GM19463 (cell line): ENCODE data around the gene ISYNA1.

ENCODE experiments used
- ATAC-seq: cut with Tn5 transposase; IDR thresholded peaks from one replicate; pipeline ENCODE4 v1.9.1; 2021; ENCODE audit warnings: mild to moderate bottlenecking, moderate library complexity; ENCODE audit not compliant: unreplicated experiment

The ISYNA1 gene

DNA sequence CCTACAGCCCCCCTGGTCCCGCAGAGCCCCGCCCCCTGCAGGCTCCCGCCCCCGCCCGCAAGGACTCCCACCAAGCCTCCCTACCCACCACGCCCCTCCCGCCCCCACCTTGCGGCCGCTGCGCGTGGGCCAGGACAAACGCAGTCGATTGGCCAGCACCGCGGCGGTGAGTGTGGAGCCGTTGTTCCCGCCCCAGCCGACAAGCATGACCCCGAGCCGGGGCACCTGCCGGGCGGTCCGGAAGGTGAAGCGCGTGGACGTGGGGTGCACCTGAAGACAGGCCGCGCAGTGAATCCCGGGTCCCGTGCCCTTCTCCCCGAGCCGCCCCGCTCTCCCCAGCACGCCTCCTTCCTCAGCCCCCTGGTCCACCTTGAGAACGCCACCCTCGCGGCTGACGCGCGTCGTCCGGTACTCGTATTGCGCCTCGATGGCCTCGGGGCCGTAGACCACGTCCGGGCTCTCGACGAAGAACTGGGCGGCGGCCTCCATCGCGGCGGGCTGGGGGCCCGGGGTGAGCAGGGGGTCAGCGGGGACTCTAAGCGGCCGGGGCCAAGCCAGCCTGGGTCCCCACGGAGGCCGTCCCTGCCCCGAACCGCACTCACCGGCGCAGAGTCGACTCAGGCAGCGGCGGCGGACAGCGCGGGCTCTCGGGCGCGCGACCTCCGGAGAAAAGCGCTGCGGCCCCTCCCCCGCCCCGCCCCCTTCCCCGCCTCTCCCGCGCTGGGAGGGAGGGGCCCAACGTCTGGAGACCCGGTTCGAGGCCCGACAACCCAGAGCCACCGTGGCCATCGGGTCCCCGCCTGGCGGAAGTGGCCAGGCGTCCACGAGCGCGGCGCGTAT, at the start of gene ISYNA1:
Gene ISYNA1, minus strand, starts transcription at position 643 of the 840 bp plus-strand sequence. Its CDS starts 154 bp downstream, at position 489.
- ATAC-seq, result peak; percentile 5

GRCh38 chr19:18486746-18487145, 48.8 kb upstream of the ISYNA1 start:
- ATAC-seq, result no peak

DNA sequence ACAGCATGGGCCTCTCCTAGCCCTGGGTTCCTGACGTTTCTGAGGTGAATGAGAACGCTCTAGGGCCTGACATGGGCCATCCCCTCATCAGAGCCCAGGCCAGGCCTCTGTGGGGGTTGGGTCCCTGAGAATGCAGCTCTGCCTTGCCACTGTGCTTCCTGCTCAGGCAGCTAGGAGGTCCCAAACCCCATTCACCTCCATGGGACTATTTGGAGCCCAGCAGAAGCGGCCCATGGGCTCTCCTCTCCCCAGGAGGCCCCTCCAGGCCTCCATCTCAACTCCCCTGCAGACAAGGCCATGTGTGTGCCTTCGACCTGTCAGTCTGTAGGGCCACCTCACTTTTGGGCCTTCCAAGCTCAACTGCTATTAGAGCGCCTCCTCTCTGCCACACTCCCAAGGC, 47.1 kb upstream of the ISYNA1 start:
- ATAC-seq, result no peak

GRCh38 chr19:18483119-18483890, 45.4 kb upstream of the ISYNA1 start:
- no peak for ATAC-seq

- ATAC-seq, result no peak
Observed at GRCh38 chr19:18481505-18482222, 43.7 kb upstream of the ISYNA1 start.

GRCh38 chr19:18480006-18480691, 42.2 kb upstream of the ISYNA1 start:
- no peak for ATAC-seq

DNA sequence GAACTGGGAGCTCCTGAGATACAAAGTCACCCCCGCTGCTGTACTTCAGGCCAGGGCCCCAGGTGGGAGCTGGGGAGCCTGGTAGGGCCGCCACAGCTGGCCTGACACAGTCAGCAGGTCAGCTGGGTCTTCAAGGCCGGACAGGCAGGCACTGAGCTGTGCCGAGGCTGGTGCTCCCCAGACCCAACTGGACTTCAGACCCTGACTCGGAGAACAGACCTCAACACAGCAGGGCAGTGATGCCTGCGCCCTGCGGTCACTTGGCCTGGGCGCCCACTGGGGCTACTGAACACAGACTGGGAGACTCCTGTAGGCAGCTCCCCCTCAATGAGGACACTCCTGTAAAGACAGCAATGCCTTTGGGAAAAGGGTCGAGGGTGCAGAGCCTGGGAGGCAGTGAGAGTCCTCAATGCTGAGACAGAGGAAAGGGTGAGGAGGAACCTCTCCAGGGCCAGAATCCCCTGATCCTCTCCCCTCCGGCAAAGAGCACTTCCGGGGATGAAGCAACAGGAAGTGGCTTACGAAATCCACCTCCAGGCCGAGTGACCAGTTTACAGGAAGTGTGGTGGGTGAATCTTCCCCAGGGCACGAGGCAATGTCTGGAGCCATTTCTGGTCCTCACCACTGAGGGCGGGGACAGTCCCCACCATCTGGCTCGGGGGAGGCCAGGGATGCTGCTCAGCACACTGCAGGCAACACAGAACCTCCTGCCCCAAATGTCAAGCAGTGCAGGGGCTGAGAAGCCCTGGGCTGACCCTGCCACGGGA, 40.8 kb upstream of the ISYNA1 start:
- ATAC-seq, result peak; percentile 78

DNA sequence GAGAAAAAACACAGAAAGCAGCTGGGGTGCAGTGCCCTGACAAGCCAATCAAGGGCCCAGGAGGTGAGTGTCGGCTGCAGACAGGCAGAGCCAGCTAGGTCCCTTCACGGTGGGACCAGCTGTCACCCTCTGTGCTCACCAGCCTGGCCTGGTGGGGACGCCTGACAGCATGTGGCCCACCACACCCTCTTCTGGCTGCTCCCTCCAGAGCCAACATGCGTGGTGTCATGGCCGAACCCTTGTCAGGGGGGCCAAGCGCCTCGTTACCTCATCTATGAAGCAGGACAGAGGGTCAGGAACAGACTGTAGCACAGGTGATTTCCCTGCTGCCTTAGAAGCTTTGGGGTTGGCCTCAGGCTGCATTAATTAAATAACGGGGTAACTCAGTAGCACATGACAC, 40.0 kb upstream of the ISYNA1 start:
- no peak for ATAC-seq

DNA sequence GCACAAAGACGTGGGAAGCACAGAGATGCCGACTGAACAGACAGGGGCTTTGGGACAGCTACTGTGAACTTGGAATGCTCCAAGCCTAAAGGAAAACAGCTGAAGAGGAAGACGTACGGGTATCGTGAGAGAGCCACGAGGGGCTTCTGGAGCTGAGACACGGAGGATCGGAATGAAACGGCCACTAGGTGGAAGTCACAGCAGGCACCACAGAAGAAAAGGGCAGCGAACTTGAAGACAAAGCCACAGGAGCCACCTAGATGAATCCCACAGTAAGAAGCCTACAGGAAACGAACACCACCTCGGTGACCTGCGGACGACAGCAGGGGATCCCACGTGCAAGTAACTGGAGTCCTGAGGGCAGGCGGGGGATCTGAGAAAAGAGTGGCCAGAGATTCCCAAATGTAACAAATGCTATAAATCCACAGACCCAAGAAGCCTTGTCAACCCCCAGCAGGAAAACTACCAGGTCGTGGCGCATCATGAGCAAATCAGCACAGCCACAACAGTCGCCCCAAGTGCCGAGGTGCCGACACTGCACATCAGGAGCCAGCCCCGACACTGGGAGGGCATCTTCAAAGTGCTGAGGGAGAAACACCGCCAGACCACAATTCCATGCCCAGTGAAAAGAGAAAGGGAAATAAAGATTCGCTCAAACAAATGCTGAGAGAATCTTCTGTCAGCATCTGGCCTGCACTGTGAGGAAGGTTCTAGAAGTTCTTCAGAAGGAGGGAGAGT, 39.3 kb upstream of the ISYNA1 start:
- ATAC-seq, result no peak

- ATAC-seq, result no peak
Observed at GRCh38 chr19:18476507-18477041, 38.6 kb upstream of the ISYNA1 start.

DNA sequence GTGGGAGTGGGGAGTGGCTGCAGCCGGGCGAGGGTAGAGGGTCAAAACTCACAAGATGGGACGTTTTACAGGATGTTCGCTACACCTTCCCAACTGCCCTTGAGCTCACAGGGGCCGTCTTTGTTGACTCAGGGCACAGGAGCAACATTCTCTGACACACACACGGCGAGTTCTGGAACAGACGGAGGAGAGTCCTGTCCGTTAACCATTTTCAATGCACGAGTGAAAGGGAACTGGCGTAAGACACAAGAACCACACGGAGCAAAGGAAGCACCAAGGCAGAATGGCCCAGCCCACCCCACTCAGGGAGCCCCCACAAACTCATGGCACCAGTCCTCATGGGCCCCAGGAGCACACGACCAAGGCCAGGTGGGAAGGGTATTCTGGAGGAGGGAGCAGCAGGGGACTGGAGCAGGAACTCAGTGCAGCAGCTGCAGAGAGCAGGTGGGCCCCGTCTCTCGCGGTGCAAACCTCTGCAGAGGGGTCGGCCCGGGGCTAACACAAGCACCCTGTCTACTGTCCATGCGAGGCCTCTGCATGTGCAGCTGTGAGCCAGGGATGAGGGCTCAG, 37.9 kb upstream of the ISYNA1 start:
- no peak for ATAC-seq

- ATAC-seq, result no peak
Observed at GRCh38 chr19:18475004-18475453, 37.1 kb upstream of the ISYNA1 start.

DNA sequence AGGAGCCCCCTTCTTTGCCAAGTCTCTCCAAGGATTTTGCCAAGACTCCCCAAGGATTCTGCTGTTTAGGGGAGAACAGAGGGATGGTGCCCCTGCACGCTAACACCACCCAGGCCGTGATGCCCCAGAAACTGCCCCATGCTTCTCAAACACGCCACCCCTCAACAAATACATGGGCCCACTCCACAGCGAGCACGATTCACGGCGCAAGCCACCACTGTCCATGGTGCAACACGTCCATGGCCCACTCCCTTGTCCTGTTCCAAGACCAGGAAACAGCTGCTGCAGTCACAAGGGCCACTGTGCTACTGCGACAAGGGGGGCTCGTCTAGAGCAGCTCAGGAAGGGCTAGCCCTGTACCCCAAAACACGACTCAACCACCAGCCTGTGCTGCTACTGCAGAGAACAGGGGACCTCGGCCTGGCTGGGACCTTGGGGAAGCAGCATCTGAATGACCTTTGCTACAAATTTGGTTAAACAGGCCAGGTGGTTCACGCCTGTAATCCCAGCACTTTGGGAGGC, 36.5 kb upstream of the ISYNA1 start:
- no peak for ATAC-seq

- ATAC-seq, result no peak
Observed at GRCh38 chr19:18473706-18474087, 35.8 kb upstream of the ISYNA1 start.

DNA sequence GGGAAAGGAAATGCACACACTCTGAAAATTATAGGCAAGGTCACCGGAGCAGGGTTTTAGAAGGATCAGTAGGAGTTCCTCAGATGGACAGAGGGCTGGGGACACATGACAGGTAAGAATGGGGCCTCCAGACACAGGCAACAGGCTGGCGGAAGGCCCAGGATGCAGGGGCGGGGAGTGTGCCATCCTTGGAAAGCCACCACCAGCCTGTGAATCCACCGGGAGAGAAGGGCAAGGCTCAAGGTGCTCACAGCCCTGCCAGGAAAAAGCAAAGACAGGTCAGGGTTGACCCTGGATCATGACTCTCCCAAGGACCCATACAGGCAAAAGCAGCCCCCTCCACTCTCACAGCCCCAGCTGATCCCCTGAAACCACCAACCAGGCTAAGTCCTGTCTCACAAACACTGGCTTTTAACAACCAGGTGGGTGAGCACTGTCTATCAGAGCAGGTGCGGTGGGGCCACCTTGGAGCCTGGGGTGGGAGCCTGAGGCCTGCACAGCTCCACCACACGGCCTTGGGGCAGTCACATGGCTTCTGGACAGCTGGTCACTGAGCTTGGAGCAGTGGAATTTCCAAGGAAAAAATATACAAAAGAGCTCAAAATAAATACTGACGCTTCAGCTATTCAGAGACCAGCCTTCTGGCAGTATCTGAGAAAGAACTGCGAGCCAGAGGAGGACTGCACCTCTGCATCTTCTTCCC, 35.2 kb upstream of the ISYNA1 start:
- no peak for ATAC-seq

GRCh38 chr19:18470787-18471186, 32.9 kb upstream of the ISYNA1 start:
- ATAC-seq, result no peak

DNA sequence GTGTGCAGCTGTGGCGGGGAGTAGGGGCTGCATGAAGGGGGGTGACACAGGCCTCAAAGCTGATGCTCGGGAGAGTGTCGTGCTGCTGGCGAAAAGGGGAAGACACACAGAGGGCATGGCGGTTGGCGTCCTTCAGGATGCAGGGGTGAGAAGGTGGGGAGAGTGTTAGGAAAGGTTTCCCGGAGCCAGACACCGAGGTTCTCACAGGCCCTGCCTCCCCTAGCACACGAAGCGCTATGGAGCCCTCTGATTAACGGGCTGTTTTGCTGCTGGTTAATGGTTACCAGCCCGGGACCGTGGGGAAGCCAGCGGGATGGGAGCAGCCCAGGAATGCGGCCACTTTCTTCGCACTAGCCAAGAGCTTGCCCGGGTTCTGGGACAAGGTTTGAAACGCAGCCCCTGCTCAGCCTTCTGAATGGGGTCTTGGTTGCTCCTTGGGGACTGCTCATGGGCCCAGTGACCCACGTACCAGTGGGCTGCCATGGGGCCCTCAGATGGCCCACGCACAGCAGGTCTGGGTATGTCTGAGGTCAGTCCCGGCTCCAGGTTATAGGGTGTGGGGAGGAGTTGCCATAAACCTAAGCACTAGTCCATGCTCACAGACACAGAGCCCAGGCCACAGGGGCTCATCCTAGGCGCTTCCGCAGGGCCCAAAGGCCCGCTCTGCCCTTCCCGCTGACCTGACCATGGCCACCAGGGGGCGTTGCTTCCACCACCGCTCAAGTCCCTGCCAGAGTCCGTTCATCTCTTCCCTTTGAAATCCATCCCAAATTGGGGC, 31.3 kb upstream of the ISYNA1 start:
- no peak for ATAC-seq
